Mesenchymal stem cell (in vitro differentiated cells and primary cell): Measurements from ENCODE around the gene SRPRB.

Source experiments
- DNase-seq: peaks from one replicate; pipeline ENCODE4 v3.0.0-alpha.2; 2013
- H2AFZ ChIP-seq: one replicate; pipeline ENCODE4 v1.6.1; 2013; ENCODE audit warnings: low read depth, mild to moderate bottlenecking, control low read depth, inconsistent platforms, low read length, moderate library complexity
- H2AK5ac ChIP-seq: 2 replicates; pipeline ENCODE4 v1.6.1; 2013; ENCODE audit warnings: low read length, moderate library complexity, mild to moderate bottlenecking, inconsistent platforms; ENCODE audit not compliant: severe bottlenecking
- H2BK120ac ChIP-seq: one replicate; pipeline ENCODE4 v1.6.1; 2013; ENCODE audit warnings: low read depth, mild to moderate bottlenecking, inconsistent platforms, low read length, moderate library complexity
- H2BK12ac ChIP-seq, 2 experiments: one replicate each; pipeline ENCODE4 v1.6.1; 2013; ENCODE audit warnings: inconsistent platforms in 2 of 2, low read length in 2 of 2, mild to moderate bottlenecking in 2 of 2, moderate library complexity in 2 of 2, control low read depth in 1 of 2
- H2BK15ac ChIP-seq: one replicate; pipeline ENCODE4 v1.6.1; 2013; ENCODE audit warnings: mild to moderate bottlenecking, low read depth, inconsistent platforms; ENCODE audit not compliant: poor library complexity, severe bottlenecking
- H2BK5ac ChIP-seq: 2 replicates; pipeline ENCODE4 v1.6.1; 2013; ENCODE audit warnings: low read depth, mild to moderate bottlenecking, low read length, control low read depth, inconsistent platforms; ENCODE audit not compliant: poor library complexity, severe bottlenecking
- H3K14ac ChIP-seq, 2 experiments: one replicate each; pipeline ENCODE4 v1.6.1; 2013; ENCODE audit warnings: inconsistent platforms in 2 of 2, low read length in 2 of 2, control low read depth in 1 of 2, mild to moderate bottlenecking in 1 of 2, moderate library complexity in 1 of 2
- H3K18ac ChIP-seq, 2 experiments: one replicate each; pipeline ENCODE4 v1.6.1; 2013; ENCODE audit warnings: inconsistent platforms in 2 of 2, low read length in 2 of 2, control low read depth in 1 of 2, low read depth in 1 of 2, mild to moderate bottlenecking in 1 of 2
- H3K23ac ChIP-seq, 2 experiments: one replicate each; pipeline ENCODE4 v1.6.1; 2013; ENCODE audit warnings: inconsistent platforms in 2 of 2, low read length in 2 of 2, mild to moderate bottlenecking in 2 of 2, moderate library complexity in 2 of 2, control low read depth in 1 of 2
- H3K27ac ChIP-seq: 2 replicates; pipeline ENCODE4 v1.5.1; 2013; ENCODE audit warnings: mild to moderate bottlenecking, moderate library complexity, low read length, control low read depth, inconsistent platforms; ENCODE audit not compliant: poor library complexity, severe bottlenecking
- H3K27me3 ChIP-seq, 2 experiments: 2 replicates each; pipeline versions ENCODE4 v1.6.1 to v1.7.0; 2013; ENCODE audit warnings: low read length in 2 of 2, mild to moderate bottlenecking in 2 of 2, moderate library complexity in 2 of 2, control low read depth in 1 of 2, inconsistent platforms in 1 of 2; ENCODE audit not compliant: control insufficient read depth in 1 of 2, insufficient read depth in 1 of 2
- H3K36me3 ChIP-seq, 2 experiments: 2 replicates each; pipeline versions ENCODE4 v1.6.1 to v1.7.0; 2013; ENCODE audit warnings: low read length in 2 of 2, control low read depth in 1 of 2, inconsistent platforms in 1 of 2, low read depth in 1 of 2, mild to moderate bottlenecking in 1 of 2; ENCODE audit not compliant: insufficient read depth in 2 of 2, control insufficient read depth in 1 of 2
- H3K4ac ChIP-seq, 2 experiments: one replicate each; pipeline ENCODE4 v1.6.1; 2013; ENCODE audit warnings: inconsistent platforms in 2 of 2, low read length in 2 of 2, mild to moderate bottlenecking in 2 of 2, moderate library complexity in 2 of 2, control low read depth in 1 of 2, low read depth in 1 of 2
- H3K4me1 ChIP-seq: 2 replicates; pipeline ENCODE4 v1.6.1; 2013; ENCODE audit warnings: low read depth, low read length, control low read depth; ENCODE audit not compliant: control insufficient read depth, insufficient read depth
- H3K4me2 ChIP-seq: 2 replicates; pipeline ENCODE4 v1.6.1; 2013; ENCODE audit warnings: low read length, mild to moderate bottlenecking, inconsistent platforms; ENCODE audit not compliant: poor library complexity, severe bottlenecking
- H3K4me3 ChIP-seq, 2 experiments: 2 replicates each; pipeline versions ENCODE4 v1.5.1 to v1.7.0; 2013; ENCODE audit warnings: low read length in 2 of 2, mild to moderate bottlenecking in 2 of 2, control low read depth in 1 of 2, low read depth in 1 of 2; ENCODE audit not compliant: insufficient read depth in 1 of 2
- H3K79me1 ChIP-seq: replicated peaks from 2 replicates; pipeline ENCODE4 v1.6.1; 2013; ENCODE audit warnings: mild to moderate bottlenecking, control low read depth, low read length, inconsistent platforms; ENCODE audit not compliant: poor library complexity, severe bottlenecking
- H3K9ac ChIP-seq: 2 replicates; pipeline ENCODE4 v1.7.0; 2013; ENCODE audit warnings: mild to moderate bottlenecking, low read length, moderate library complexity
- H3K9me3 ChIP-seq: 2 replicates; pipeline ENCODE4 v1.7.0; 2013; ENCODE audit warnings: mild to moderate bottlenecking, low read length; ENCODE audit not compliant: control insufficient read depth
- H4K8ac ChIP-seq: one replicate; pipeline ENCODE4 v1.6.1; 2013; ENCODE audit warnings: inconsistent platforms, mild to moderate bottlenecking, low read length, moderate library complexity
- H4K91ac ChIP-seq: one replicate; pipeline ENCODE4 v1.6.1; 2013; ENCODE audit warnings: mild to moderate bottlenecking, low read length, inconsistent platforms
- WGBS: methylation state at CpG from one replicate; pipeline ENCODE4 v1.1.7; 2013; ENCODE audit warnings: mixed read lengths; 5-methylcytosine and 5-hydroxymethylcytosine counted together

Gene SRPRB

GRCh38 chr3:133761605-133762484, 43.8 kb upstream of the SRPRB start:
- Histone ChIP-seq H3K4me2 (no peak overlapping the region), H2BK12ac (no peak overlapping the region), H3K9me3 (no peaks in the 10 kb centered on the region), H3K27ac (no peak overlapping the region), H3K23ac (no peak overlapping the region), H3K4me1 (no peaks in the 10 kb centered on the region), H3K27me3 (peaks cover under 1 to 14% of the 10 kb centered on the region in 2 experiments), H3K36me3 (no peaks in the 10 kb centered on the region), H2AFZ (no peak overlapping the region), H2AK5ac (no peak overlapping the region), H3K9ac (no peak overlapping the region), H4K91ac (no peak overlapping the region), H3K4ac (no peak overlapping the region), H3K18ac (no peak overlapping the region), H2BK15ac (no peak overlapping the region), H2BK120ac (no peak overlapping the region), H4K8ac (no peak overlapping the region), H3K79me1 (no peaks in the 10 kb centered on the region), H3K4me3 (no peak overlapping the region), H2BK5ac (no peak overlapping the region), H3K14ac (no peak overlapping the region)
- WGBS = 80% methylated on average over 4 of the region's 6 CpGs
- no peak for DNase-seq

GRCh38 chr3:133762539-133762938, 43.1 kb upstream of the SRPRB start:
- no peaks in the 10 kb centered on the region for H3K36me3 ChIP-seq
- no peak overlapping the region for H2AK5ac ChIP-seq
- H2BK15ac ChIP-seq = no peak overlapping the region
- no peak overlapping the region for H3K18ac ChIP-seq
- 96% methylated on average over 2 of the region's 3 CpGs for WGBS
- no peak overlapping the region for H4K8ac ChIP-seq
- H2AFZ ChIP-seq = no peak overlapping the region
- no peaks in the 10 kb centered on the region for H3K9me3 ChIP-seq
- H3K4me2 ChIP-seq = no peak overlapping the region
- H3K27me3 ChIP-seq = peaks cover 0 to 20% of the 10 kb centered on the region in 2 experiments
- no peak overlapping the region for H3K14ac ChIP-seq
- no peak overlapping the region for H2BK5ac ChIP-seq
- H4K91ac ChIP-seq = no peak overlapping the region
- DNase-seq = no peak
- H3K4me1 ChIP-seq = no peaks in the 10 kb centered on the region
- no peak overlapping the region for H3K4me3 ChIP-seq
- no peak overlapping the region for H3K4ac ChIP-seq
- no peak overlapping the region for H2BK120ac ChIP-seq
- H3K9ac ChIP-seq = no peak overlapping the region
- no peaks in the 10 kb centered on the region for H3K79me1 ChIP-seq
- no peak overlapping the region for H3K27ac ChIP-seq
- no peak overlapping the region for H3K23ac ChIP-seq
- no peak overlapping the region for H2BK12ac ChIP-seq

- Histone ChIP-seq H3K9me3 (no peaks in the 10 kb centered on the region), H3K79me1 (no peaks in the 10 kb centered on the region), H3K27me3 (peaks cover 0 to 21% of the 10 kb centered on the region in 2 experiments), H3K18ac (no peak overlapping the region), H3K4me2 (no peak overlapping the region), H3K4me1 (no peaks in the 10 kb centered on the region), H2AK5ac (no peak overlapping the region), H3K4ac (no peak overlapping the region), H4K8ac (no peak overlapping the region), H3K14ac (peak overlapping the region in 1 of 2 experiments; percentile 36), H3K9ac (no peak overlapping the region), H2BK5ac (no peak overlapping the region), H4K91ac (peak overlapping the region; percentile 54), H2AFZ (no peak overlapping the region), H3K36me3 (no peaks in the 10 kb centered on the region), H3K27ac (no peak overlapping the region), H2BK120ac (no peak overlapping the region), H3K23ac (no peak overlapping the region), H2BK12ac (no peak overlapping the region), H2BK15ac (no peak overlapping the region), H3K4me3 (no peak overlapping the region)
- DNase-seq = peak; percentile 1
- WGBS = 58% methylated on average over 6 of the region's 6 CpGs
Measured at GRCh38 chr3:133763797-133764683, 41.6 kb upstream of the SRPRB start.

GRCh38 chr3:133765256-133765655, 40.4 kb upstream of the SRPRB start:
- no peak overlapping the region for H3K27ac ChIP-seq

More at GRCh38 chr3:133765256-133765655, 40.4 kb upstream of the SRPRB start:
- no peak for DNase-seq
- no peaks in the 10 kb centered on the region for H3K4me1 ChIP-seq
- no peaks in the 10 kb centered on the region for H3K36me3 ChIP-seq
- no peak overlapping the region for H2AK5ac ChIP-seq
- no peaks in the 10 kb centered on the region for H3K9me3 ChIP-seq
- no peak overlapping the region for H3K4me3 ChIP-seq
- H3K14ac ChIP-seq = no peak overlapping the region
- H3K9ac ChIP-seq = no peak overlapping the region
- H2AFZ ChIP-seq = no peak overlapping the region
- H2BK15ac ChIP-seq = no peak overlapping the region
- H3K27me3 ChIP-seq = peaks cover 0 to 16% of the 10 kb centered on the region in 2 experiments
- H2BK12ac ChIP-seq = no peak overlapping the region
- no peak overlapping the region for H2BK120ac ChIP-seq
- no peak overlapping the region for H4K8ac ChIP-seq
- H3K79me1 ChIP-seq = no peaks in the 10 kb centered on the region
- no peak overlapping the region for H2BK5ac ChIP-seq
- H3K4me2 ChIP-seq = no peak overlapping the region
- no peak overlapping the region for H4K91ac ChIP-seq
- no peak overlapping the region for H3K4ac ChIP-seq
- H3K23ac ChIP-seq = no peak overlapping the region
- H3K18ac ChIP-seq = no peak overlapping the region
